Tibial nerve (tissue), 4 donors: ENCODE data around the gene HDHD5. TPM values are rescaled to one million over a fixed set of nuclear protein-coding genes. Genes with fewer than 3 reads are reported as not detected.
A peak's percentile ranks its signal among the peaks of the same experiment; 100 is the strongest.

Experiments used
- DNase-seq, 2 donors: peaks; one replicate each; pipeline ENCODE4 v3.0.0-alpha.2; 2019; ENCODE audit warnings: low spot score in 2 of 2
- H3K27ac ChIP-seq, 4 donors: fragments of 200-600 bp; sonication (generic) in 3 of 4; one replicate each; pipeline ENCODE4 v1.5.1; 2017 to 2019; ENCODE audit warnings: mild to moderate bottlenecking in 1 of 4
- H3K27me3 ChIP-seq, 2 donors: fragments of 200-600 bp; sonication (generic) in 1 of 2; one replicate each; pipeline versions ENCODE4 v1.5.1 to v1.6.0; 2017 to 2019
- H3K36me3 ChIP-seq, 3 donors: fragments of 200-600 bp; sonication (generic); one replicate each; pipeline ENCODE4 v1.5.1; 2018 to 2019
- H3K4me1 ChIP-seq, 4 donors: fragments of 200-600 bp; sonication (generic) in 3 of 4; one replicate each; pipeline ENCODE4 v1.5.1; 2017 to 2019
- H3K4me3 ChIP-seq, 4 donors: fragments of 200-600 bp; sonication (generic) in 3 of 4; one replicate each; pipeline ENCODE4 v1.5.1; 2017 to 2019; ENCODE audit warnings: mild to moderate bottlenecking in 1 of 4, moderate library complexity in 1 of 4
- H3K9me3 ChIP-seq, 4 donors: fragments of 200-600 bp; sonication (generic) in 3 of 4; one replicate each; pipeline ENCODE4 v1.5.1; 2017 to 2019
- EP300 ChIP-seq, 2 donors: sonication (generic); formaldehyde crosslinking; IDR thresholded peaks; one replicate each; pipeline ENCODE4 v1.6.1; 2017; ENCODE audit warnings: antibody characterized with exemption in 2 of 2, mild to moderate bottlenecking in 1 of 2
- POLR2A ChIP-seq, 2 donors: fragments of 450-650 bp; IDR thresholded peaks; one replicate each; pipeline ENCODE4 v1.6.1; 2017; ENCODE audit warnings: antibody characterized with exemption in 2 of 2, mild to moderate bottlenecking in 2 of 2, moderate library complexity in 2 of 2
- WGBS, 2 donors: methylation state at CpG; one replicate each; pipeline ENCODE4 v1.1.5; 2018; 5-methylcytosine and 5-hydroxymethylcytosine counted together
- total RNA-seq, 4 donors: library from RNA; depleted of rRNA; stranded (reverse); fragments of >200 nt; gene quantifications; one replicate each; pipeline ENCODE4 v1.1.0, GENCODE V29; 2016
- TF ChIP-seq, protein P1 (sequence below), 5 experiments: fragments of 200-600 bp in 3 of 5; fragments of 450-650 bp in 2 of 5; sonication (generic) in 3 of 5; IDR thresholded peaks; one replicate each; pipeline ENCODE4 v1.5.1; 2016 to 2019; ENCODE audit warnings: antibody characterized with exemption in 5 of 5, mild to moderate bottlenecking in 3 of 5, moderate library complexity in 2 of 5

HDHD5 gene
- total RNA-seq, 4 donors from 2014 or later, result 34.7 to 51.3 (median 44.3) TPM

DNA sequence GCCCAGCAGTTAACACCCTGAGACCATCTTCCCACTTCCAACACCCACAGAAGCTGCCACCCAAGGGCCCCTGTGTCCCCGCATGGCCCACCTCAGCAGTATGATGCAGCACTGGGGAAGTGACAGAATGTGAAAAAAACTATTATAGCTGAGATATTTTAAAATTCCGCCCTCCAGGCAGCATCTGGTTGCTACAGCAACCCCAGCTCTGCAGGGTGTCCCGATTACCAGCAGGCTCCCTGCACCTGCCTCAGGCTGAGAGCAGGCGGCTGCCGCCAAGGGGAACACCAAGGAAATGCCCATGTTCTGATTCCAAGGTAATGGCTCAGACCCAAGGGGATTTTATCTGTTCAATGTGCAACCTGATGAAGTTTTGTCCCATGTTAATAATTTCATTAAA is 27.4 kb downstream of the HDHD5 start:
- Histone ChIP-seq H3K4me3 (no peak overlapping the region), H3K27me3 (no peaks in the 10 kb centered on the region), H3K36me3 (peaks cover 0 to 22% (median 0%) of the 10 kb centered on the region in 3 donors), H3K9me3 (no peaks in the 10 kb centered on the region), H3K27ac (no peak overlapping the region), H3K4me1 (no peaks in the 10 kb centered on the region)
- TF ChIP-seq POLR2A (IDR thresholded peaks at IDR 0.05), result no peak
- TF ChIP-seq, protein P1, sequence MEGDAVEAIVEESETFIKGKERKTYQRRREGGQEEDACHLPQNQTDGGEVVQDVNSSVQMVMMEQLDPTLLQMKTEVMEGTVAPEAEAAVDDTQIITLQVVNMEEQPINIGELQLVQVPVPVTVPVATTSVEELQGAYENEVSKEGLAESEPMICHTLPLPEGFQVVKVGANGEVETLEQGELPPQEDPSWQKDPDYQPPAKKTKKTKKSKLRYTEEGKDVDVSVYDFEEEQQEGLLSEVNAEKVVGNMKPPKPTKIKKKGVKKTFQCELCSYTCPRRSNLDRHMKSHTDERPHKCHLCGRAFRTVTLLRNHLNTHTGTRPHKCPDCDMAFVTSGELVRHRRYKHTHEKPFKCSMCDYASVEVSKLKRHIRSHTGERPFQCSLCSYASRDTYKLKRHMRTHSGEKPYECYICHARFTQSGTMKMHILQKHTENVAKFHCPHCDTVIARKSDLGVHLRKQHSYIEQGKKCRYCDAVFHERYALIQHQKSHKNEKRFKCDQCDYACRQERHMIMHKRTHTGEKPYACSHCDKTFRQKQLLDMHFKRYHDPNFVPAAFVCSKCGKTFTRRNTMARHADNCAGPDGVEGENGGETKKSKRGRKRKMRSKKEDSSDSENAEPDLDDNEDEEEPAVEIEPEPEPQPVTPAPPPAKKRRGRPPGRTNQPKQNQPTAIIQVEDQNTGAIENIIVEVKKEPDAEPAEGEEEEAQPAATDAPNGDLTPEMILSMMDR (IDR thresholded peaks at IDR 0.05), result no peak
- TF ChIP-seq EP300 (IDR thresholded peaks at IDR 0.05), result no peak
- 44 to 55% methylated on average over 5 of the region's 5 CpGs for WGBS, 2 donors
- DNase-seq, result no peak

- Histone ChIP-seq H3K27ac (no peak overlapping the region), H3K36me3 (peaks cover 0 to 15% (median 0%) of the 10 kb centered on the region in 3 donors), H3K27me3 (no peaks in the 10 kb centered on the region), H3K4me3 (no peak overlapping the region), H3K9me3 (no peaks in the 10 kb centered on the region), H3K4me1 (no peaks in the 10 kb centered on the region)
- no peak for DNase-seq
- 77 to 87% methylated on average over 1 of the region's 1 CpG for WGBS, 2 donors
- TF ChIP-seq EP300 (IDR thresholded peaks at IDR 0.05) (no peak), POLR2A (IDR thresholded peaks at IDR 0.05) (no peak)
- TF ChIP-seq, protein P1 (IDR thresholded peaks at IDR 0.05), result no peak
Observed at GRCh38 chr22:17130199-17130598, 28.9 kb downstream of the HDHD5 start.

DNA sequence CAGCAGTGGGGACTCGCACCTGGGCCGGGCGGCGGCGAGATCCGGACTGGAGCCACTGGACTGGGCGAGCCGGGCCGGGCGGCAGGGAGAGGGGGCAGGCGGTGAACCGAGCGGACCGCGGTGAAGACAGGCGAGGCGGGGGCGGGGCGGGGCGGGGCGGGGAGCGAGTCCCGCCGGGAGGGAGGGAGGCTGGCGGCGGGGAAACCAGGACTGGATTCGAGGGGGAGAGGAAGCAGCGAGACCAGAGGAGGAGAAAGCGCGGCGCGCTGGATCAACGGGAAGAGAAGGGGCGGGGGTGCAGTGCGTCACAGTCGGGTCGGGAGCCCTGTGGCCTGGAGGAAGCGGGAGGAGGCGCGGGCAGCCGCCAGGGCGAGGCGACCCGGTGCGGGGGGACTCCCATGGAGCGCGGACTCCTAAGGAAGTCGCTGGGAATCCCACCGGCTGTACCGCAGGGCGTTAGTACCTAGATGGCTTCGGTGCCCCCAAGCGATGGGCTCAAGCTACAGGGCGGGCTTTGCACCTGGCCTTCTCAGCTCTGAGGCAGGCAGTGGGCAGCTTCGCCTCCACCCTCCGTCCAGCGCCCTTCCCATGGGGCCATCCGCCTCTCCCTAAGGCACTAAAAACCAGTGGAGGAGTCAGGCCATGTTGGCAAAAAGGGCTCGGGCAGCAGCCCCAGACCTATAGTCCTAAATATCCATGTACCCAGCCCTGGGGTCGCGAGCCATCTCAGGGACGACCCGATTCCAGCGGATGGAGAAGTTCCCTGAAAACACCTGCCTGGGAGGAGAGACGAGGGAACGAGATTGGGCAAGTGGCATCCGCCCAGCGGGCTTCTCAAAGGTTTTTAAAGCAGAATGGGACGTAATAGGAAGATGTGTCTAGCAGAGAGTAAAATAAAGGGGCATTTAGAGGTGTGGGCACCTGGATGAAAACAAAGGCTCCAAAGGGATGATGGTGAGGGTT is 37.6 kb downstream of the HDHD5 start, which contains the start of gene TMEM121B:
TSS of gene TMEM121B (minus strand) at position 128 of the 963 bp plus-strand sequence. CDS start 233 bp downstream, outside the sequence.
- TF ChIP-seq POLR2A (IDR thresholded peaks at IDR 0.05), result no peak
- no peak for TF ChIP-seq EP300 (IDR thresholded peaks at IDR 0.05)
- TF ChIP-seq, protein P1 (IDR thresholded peaks at IDR 0.05), result no peak
- H3K36me3 ChIP-seq, result no peaks in the 10 kb centered on the region
- 7 to 11% methylated on average over 52 to 64 of the region's 69 CpGs for WGBS, 2 donors
- H3K27me3 ChIP-seq, result peaks cover 0 to 34% of the 10 kb centered on the region in 2 donors
- peaks cover 0 to 14% (median 4%) of the 10 kb centered on the region in 4 donors for H3K4me1 ChIP-seq
- no peaks in the 10 kb centered on the region for H3K9me3 ChIP-seq
- H3K27ac ChIP-seq, result no peak within 1 kb of the TSS
- peak; percentile 19 to 37 for DNase-seq
- peak within 1 kb of the TSS; percentile 26 to 65 (median 38) for H3K4me3 ChIP-seq

GRCh38 chr22:17120711-17121232 is 38.3 kb downstream of the HDHD5 start:
- H3K36me3 ChIP-seq, result no peaks in the 10 kb centered on the region
- H3K9me3 ChIP-seq, result no peaks in the 10 kb centered on the region
- no peak for DNase-seq
- TF ChIP-seq, protein P1 (IDR thresholded peaks at IDR 0.05), result no peak
- TF ChIP-seq EP300 (IDR thresholded peaks at IDR 0.05), result no peak
- TF ChIP-seq POLR2A (IDR thresholded peaks at IDR 0.05), result no peak
- peaks cover 0 to 14% (median 4%) of the 10 kb centered on the region in 4 donors for H3K4me1 ChIP-seq
- peak overlapping the region; percentile 26 to 65 (median 38) for H3K4me3 ChIP-seq
- WGBS, 2 donors, result 0 to 2% methylated on average over 12 to 59 of the region's 70 CpGs
- no peak overlapping the region for H3K27ac ChIP-seq
- peaks cover 0 to 34% of the 10 kb centered on the region in 2 donors for H3K27me3 ChIP-seq
